ENCODE measurements around the gene ABL1.
"Not testable (repeated sequence)": the region's sequence is repeated elsewhere in the genome, so short reads cannot be mapped to it uniquely, and the experiment has no call there.

Gene ABL1

GRCh38 chr9:130834371-130835336, at the start of gene ABL1:
TSS of gene ABL1 (plus strand) at chr9:130835254. CDS start at chr9:130835447, 193 bp downstream.
- peak; percentile 64 for DNase-seq (ENCODE audit: low spot score)

GRCh38 chr9:130785940-130786508, 49.0 kb upstream of the ABL1 start:
- no peak for DNase-seq (ENCODE audit: low spot score)

- no peak for DNase-seq (ENCODE audit: low spot score)
Observed at GRCh38 chr9:130786526-130786925, 48.5 kb upstream of the ABL1 start.

GRCh38 chr9:130789747-130790672, 45.0 kb upstream of the ABL1 start:
- no peak for DNase-seq (ENCODE audit: low spot score)

DNA sequence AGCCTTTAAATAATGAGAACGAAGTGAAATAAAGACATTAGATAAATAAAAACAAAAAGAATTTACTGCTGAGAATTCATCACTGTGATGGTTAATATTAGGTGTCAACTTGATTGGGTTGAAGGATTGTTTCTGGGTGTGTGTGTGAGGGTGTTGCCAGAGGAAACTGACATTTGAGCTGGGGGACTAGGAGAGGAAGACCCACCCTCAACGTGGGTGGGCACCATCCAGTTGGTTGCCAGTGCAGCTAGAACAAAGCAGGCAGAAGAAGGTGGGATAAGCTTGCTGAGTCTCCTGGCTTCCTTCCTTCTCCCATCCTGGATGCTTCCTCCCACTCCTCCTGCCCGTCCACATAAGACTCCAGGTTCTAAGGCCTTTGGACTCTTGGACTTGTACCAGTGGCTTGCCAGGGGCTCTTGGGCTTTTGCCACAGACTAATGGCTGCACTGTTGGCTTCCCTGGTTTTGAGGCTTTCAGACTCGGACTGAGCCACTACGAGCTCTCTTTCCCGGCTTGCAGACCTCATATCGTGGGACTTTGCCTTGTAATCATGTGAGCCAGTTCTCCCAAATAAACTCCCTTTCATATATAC, 43.7 kb upstream of the ABL1 start:
- DNase-seq (ENCODE audit: low spot score): no peak

DNA sequence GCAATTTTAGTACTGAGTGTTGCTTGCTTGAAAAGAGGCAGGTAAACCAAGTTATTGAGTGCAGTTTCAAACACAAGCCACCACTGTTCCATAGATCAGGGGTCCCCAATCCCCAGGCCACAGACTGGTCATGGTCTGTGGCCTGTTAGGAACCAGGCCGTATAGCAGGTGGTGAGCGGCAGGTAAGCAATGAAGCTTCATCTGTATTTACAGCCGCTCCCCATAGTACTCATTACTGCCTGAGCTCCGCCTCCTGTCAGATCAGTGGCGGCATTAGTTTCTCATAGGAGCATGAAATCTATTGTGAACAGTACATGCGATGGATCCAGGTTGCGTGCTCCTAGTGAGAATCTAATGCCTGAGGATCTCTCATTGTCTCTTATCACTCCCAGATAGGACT, 41.5 kb upstream of the ABL1 start:
- DNase-seq (ENCODE audit: low spot score): no peak

DNA sequence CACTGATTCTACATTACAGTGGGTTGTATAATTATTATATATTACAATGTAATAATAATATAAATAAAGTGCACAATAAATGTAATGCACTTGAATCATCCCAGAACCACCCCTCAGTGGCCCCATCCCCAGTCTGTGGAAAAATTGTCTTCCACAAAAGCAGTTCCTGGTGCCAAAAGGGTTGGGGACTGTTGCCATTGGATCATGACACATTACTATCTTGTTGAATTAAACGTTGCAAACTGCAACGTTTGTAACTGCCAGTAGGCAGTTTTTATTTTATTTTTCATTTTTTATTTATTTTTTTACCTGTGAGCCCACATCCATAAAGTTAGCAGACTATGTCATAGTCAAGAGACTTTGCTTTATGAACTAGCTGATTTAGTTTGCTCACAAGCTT, 41.0 kb upstream of the ABL1 start:
- not testable (repeated sequence) for DNase-seq (ENCODE audit: low spot score)

- DNase-seq (ENCODE audit: low spot score): not testable (repeated sequence)
Observed at GRCh38 chr9:130794423-130794822, 40.6 kb upstream of the ABL1 start.

GRCh38 chr9:130794923-130795495, 40.0 kb upstream of the ABL1 start:
- DNase-seq (ENCODE audit: low spot score): no peak

DNA sequence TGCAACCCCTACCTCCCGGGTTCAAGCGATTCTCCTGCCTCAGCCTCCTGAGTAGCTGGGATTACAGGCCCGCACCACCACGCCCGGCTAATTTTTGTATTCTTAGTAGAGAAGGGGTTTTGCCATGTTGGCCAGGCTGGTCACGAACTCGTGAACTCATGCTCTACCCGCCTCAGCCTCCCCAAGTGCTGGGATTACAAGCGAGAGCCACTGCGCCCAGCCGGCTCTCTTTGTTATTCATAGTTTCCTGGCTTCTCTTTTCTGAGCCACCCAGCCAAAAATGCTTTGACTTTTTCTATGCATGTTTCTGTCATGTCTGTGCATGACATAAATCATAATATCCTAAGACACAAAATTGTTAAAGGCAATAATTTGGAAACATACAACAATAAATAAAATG, 31.9 kb upstream of the ABL1 start:
- not testable (repeated sequence) for DNase-seq (ENCODE audit: low spot score)

DNA sequence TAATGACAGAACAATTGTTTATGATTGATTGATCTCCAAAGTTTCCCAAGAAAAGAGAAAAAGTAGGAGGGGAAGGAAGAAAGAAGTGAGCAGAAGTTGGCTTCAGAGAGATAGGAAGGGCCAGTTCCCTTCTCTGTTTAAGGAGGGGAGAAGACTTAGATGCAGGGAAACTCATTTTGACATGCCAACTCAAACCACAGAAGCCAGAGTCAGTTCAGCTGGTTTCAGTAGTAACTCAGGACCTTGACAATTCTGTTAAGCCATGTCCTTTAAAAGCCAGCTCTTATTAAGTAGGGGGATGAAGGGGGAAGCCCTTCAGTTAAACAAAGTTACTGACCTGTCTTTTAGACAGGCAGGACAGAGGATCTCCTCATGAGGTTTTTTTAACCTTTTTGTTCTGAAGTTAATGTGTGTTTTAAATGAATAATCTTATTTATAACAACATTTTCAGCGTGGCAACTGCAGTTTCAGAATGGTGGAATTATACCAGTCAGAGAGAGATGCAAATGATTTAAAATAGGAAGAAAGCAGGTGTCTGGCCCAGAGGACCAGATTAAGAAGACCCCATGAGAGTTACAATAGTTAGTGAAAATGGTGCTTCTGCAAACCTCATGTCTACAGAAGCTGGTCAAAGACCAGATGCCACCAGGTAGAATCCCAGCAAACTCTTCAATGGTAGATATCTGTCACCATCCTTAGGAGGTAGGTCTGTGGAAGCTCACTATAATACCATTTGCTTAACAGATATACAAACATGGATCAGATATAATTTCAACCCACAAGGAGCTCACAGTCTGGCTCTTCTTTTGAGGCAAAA, 29.3 kb upstream of the ABL1 start:
- no peak for DNase-seq (ENCODE audit: low spot score)

- no peak for DNase-seq (ENCODE audit: low spot score)
Observed at GRCh38 chr9:130806327-130806716, 28.7 kb upstream of the ABL1 start.

DNA sequence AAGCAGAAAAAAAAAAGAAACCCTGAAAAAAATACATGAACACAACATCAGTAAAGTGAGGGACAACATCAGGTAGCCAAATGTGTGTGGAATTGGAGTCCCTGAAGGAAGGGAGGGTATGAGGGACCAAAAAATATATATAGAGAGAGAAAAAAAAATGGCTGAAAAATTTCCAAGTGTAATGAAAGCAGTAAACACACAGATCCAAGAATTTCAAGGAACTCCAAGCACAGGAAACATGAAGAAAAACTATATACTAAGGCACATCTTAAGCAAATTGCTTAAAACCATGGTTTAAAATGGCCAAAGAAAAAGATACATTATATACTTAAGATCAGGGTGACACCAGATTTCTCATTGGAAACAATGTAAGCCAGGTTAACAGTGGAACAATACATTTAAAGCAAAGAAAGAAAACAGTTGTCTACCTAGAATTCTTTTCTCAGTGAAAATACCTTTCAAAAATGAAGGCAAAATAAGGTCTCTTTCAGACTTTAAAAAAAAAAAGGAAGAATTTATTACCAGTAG, 24.4 kb upstream of the ABL1 start:
- DNase-seq (ENCODE audit: low spot score): no peak

DNA sequence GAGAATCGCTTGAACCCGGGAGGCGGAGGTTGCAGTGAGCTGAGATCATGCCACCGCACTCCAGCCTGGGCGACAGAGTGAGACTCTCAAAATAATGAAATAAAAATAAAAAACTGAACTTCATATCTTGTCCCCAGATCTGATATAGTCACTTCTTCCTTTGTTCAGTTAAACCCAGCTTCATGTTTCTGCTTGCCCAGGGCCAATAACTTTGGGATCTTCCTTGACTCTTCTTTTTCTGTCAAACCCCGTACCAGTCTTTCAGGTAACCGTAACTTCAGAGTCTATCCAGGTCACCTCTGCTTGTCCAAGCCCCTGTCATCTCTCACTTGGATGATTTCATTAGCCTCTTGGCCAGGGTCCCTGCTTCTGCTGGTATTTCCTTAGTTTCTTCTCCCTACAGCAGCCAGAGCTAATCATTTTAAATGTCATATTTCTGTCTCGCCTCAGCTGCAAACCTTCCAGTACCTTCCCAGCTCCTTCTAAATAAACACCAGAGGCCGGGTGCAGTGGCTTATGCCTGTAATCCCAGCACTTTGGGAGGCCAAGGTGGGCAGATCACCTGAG, 19.7 kb upstream of the ABL1 start:
- DNase-seq (ENCODE audit: low spot score): no peak

DNA sequence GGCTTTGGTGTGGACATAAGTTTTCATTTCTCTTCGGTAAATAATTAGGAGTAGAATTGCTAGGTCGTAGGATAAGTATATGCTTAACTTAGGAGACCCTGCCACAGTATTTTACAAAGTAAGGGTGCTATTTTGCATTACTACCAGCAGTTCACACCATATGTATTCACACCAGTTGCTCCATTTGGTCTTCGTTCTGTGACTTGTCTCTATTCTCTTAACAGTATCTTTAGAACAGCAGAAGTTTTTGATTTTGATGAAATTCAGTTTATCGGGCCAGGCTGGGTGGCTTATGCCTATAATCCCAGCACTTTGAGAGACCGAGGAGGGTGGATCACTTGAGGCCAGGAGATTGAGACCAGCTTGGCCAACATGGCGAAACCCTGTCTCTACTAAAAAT, 17.1 kb upstream of the ABL1 start:
- DNase-seq (ENCODE audit: low spot score): no peak

DNA sequence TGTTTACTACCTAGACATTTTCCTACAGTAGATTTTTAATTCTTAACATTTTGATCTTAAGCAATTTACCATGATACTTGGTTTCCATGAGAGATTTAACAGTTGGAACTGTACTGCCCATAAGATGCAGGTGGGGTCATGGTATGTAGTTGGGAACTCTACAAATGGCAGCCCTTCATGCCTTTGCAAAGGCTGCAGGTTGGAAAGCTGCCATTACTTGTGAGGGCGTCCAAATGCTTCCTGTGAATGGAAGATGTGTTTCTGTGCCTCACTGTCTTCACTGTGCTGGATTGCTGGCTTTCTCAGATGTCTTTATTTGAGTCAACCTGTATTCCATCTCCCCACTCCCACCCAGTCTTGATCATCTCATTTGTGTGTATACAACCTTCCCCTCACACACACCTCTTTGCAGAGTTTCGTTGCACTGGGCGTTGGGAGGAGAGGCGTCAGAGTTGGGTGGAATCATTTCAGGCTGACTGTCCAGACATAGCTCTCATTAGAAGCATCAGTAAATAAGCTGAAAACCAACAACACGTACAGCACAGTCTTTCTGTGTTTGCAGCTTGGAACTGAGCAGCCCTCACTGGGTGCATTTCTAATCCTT, 14.8 kb upstream of the ABL1 start:
- DNase-seq (ENCODE audit: low spot score): peak; percentile 71

DNA sequence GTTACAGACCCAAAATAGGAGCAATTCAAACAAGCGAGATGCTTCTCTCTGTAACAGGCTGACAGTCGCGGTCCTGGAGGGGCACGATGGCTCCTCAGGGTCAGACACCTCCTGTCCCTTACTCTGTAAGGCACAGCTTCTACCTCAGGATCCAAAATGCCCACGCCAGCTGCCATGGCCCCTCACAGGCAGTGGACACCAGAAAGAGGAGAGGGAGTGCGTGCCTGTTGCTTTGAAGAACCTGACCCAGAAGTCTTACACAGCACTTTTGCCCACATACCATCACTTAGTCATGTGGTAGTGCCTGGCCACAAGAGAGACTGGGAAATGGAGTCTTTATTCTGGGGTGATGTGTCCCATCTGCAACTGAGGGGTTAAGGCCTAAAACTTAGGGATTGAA, 11.6 kb upstream of the ABL1 start:
- DNase-seq (ENCODE audit: low spot score): no peak

- no peak for DNase-seq (ENCODE audit: low spot score)
Observed at GRCh38 chr9:130824079-130824478, 11.0 kb upstream of the ABL1 start.

DNA sequence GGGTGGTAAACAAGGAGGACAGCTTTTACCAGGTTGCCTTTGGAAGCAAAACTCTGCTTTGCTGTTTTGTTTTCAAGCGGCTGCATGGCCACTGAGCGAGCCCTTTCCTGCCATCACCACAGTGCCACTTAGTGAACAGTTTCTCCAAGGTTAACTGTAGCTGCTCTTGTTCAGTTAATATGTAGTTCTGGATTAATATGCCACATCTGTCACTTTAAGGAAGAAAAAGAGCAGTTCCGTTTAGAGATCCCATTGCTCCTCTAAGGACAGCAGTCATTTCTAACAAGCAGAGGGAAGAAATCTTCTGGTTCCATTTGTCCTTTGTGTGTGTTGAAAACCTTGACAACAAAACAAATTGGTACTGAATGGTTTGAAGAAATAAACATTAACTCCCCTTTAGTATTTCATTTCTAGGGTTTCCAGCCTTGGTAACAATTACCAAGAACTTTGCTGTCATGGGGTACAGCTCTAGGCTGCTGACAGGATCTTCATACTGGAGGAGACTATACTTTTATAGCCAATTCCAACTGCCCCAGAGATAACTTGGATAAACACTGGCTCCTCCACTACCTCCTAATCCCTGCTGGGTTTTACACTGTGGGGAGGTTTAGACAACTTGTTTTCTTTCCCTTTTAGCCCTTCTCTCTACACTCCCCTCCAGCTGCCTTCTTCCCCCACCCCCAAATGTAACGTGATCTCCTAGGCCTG, 10.3 kb upstream of the ABL1 start:
- peak; percentile 51 for DNase-seq (ENCODE audit: low spot score)
